ENCODE measurements around the gene TSGA10. TPM values are rescaled to one million over a fixed set of nuclear protein-coding genes. Genes with fewer than 3 reads are reported as not detected.
A peak's percentile ranks its signal among the peaks of the same experiment; 100 is the strongest.

TSGA10 gene
- total RNA-seq, 1 experiment from 2014 or later = 7.5 TPM

DNA sequence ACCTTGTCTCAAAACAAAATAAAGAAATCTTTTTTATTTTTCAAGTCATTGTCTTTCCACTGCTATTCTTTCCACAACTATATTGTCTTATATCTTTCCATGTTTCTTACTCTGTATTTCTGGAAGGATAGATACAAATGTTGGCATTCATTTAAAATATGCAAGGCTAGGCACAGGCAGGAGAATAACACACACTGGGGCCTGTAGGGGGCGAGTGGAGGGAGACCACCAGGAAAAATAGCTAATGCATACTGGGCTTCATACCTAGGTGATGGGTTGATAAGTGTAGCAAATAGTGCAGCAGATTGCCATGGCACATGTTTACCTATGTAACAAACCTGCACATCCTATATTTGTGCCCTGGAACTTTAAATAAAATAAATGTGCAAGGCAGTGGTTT lies 35.8 kb upstream of the TSGA10 start:
- in situ Hi-C loops (cut with HindIII; ENCODE audit: low pct_unique_long_range_greater_than_20kb, low sequenced_read_pairs) (no loop called here), intact Hi-C loops (cut with micrococcal nuclease; ENCODE audit: unreplicated experiment) (no loop called here)
- Histone ChIP-seq H3K27me3 (ENCODE audit: control insufficient read depth, insufficient read depth, low read length) (no peaks in the 10 kb centered on the region), H3K4me1 (ENCODE audit: control insufficient read depth, insufficient read depth, low read length) (no peaks in the 10 kb centered on the region), H3K36me3 (ENCODE audit: control insufficient read depth, insufficient read depth, low read length) (peaks cover 5% of the 10 kb centered on the region), H3K9me3 (ENCODE audit: control insufficient read depth, insufficient read depth, low read depth, low read length) (no peaks in the 10 kb centered on the region), H3K4me3 (ENCODE audit: low read depth in 2 of 2, low read length in 2 of 2) (no peak overlapping the region), H3K27ac (ENCODE audit: low read length) (no peak overlapping the region)
- TF ChIP-seq, protein P1, sequence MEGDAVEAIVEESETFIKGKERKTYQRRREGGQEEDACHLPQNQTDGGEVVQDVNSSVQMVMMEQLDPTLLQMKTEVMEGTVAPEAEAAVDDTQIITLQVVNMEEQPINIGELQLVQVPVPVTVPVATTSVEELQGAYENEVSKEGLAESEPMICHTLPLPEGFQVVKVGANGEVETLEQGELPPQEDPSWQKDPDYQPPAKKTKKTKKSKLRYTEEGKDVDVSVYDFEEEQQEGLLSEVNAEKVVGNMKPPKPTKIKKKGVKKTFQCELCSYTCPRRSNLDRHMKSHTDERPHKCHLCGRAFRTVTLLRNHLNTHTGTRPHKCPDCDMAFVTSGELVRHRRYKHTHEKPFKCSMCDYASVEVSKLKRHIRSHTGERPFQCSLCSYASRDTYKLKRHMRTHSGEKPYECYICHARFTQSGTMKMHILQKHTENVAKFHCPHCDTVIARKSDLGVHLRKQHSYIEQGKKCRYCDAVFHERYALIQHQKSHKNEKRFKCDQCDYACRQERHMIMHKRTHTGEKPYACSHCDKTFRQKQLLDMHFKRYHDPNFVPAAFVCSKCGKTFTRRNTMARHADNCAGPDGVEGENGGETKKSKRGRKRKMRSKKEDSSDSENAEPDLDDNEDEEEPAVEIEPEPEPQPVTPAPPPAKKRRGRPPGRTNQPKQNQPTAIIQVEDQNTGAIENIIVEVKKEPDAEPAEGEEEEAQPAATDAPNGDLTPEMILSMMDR (IDR thresholded peaks at IDR 0.05) = peak; percentile 41
- TF ChIP-seq, protein P2, sequence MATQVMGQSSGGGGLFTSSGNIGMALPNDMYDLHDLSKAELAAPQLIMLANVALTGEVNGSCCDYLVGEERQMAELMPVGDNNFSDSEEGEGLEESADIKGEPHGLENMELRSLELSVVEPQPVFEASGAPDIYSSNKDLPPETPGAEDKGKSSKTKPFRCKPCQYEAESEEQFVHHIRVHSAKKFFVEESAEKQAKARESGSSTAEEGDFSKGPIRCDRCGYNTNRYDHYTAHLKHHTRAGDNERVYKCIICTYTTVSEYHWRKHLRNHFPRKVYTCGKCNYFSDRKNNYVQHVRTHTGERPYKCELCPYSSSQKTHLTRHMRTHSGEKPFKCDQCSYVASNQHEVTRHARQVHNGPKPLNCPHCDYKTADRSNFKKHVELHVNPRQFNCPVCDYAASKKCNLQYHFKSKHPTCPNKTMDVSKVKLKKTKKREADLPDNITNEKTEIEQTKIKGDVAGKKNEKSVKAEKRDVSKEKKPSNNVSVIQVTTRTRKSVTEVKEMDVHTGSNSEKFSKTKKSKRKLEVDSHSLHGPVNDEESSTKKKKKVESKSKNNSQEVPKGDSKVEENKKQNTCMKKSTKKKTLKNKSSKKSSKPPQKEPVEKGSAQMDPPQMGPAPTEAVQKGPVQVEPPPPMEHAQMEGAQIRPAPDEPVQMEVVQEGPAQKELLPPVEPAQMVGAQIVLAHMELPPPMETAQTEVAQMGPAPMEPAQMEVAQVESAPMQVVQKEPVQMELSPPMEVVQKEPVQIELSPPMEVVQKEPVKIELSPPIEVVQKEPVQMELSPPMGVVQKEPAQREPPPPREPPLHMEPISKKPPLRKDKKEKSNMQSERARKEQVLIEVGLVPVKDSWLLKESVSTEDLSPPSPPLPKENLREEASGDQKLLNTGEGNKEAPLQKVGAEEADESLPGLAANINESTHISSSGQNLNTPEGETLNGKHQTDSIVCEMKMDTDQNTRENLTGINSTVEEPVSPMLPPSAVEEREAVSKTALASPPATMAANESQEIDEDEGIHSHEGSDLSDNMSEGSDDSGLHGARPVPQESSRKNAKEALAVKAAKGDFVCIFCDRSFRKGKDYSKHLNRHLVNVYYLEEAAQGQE (IDR thresholded peaks at IDR 0.05; ENCODE audit: insufficient read depth in 1 of 2, low read depth in 2 of 2, low read length in 1 of 2) = no peak
- ATAC-seq = no peak
- no TSS peak for BruUV-seq (replicated peaks)
- ChIA-PET POLR2A (no interaction called here), CTCF (no interaction called here)
- DNase-seq (ENCODE audit: low read depth, low spot score) = no peak

DNA sequence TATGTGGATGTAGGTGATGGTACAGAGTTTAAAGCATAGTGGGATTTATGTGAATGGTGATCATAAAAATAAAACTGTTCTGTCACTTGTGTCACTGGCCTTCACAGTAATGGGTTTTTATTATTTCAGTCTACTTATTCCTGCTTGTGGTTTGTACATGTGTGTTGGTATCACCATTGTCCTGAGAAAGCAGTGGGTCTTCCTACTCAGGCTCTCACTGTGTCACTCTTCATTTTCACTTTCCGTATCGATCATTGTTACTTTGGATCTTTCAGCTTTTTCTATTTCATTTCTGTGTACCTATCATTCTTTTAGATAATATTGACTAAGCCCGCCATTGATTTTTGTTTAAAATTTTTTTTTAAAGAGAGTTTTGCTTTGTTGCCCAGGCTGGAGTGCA lies 33.6 kb upstream of the TSGA10 start:
- ChIA-PET CTCF (no interaction called here), POLR2A (no interaction called here)
- in situ Hi-C loops (cut with HindIII; ENCODE audit: low pct_unique_long_range_greater_than_20kb, low sequenced_read_pairs) (no loop called here), intact Hi-C loops (cut with micrococcal nuclease; ENCODE audit: unreplicated experiment) (no loop called here)
- Histone ChIP-seq H3K36me3 (ENCODE audit: control insufficient read depth, insufficient read depth, low read length) (no peaks in the 10 kb centered on the region), H3K27ac (ENCODE audit: low read length) (no peak overlapping the region), H3K4me3 (ENCODE audit: low read depth in 2 of 2, low read length in 2 of 2) (no peak overlapping the region), H3K9me3 (ENCODE audit: control insufficient read depth, insufficient read depth, low read depth, low read length) (no peaks in the 10 kb centered on the region), H3K4me1 (ENCODE audit: control insufficient read depth, insufficient read depth, low read length) (no peaks in the 10 kb centered on the region), H3K27me3 (ENCODE audit: control insufficient read depth, insufficient read depth, low read length) (no peaks in the 10 kb centered on the region)
- ATAC-seq (no peak), DNase-seq (ENCODE audit: low read depth, low spot score) (no peak)
- TF ChIP-seq, protein P1 (IDR thresholded peaks at IDR 0.05) = no peak
- TF ChIP-seq TCF7L2 (IDR thresholded peaks at IDR 0.05; ENCODE audit: low read depth, low read length) (no peak), POLR2AphosphoS5 (IDR thresholded peaks at IDR 0.05; ENCODE audit: low read depth, low read length) (no peak), SIN3A (IDR thresholded peaks at IDR 0.05; ENCODE audit: borderline replicate concordance, insufficient read depth, low read depth, low read length) (no peak)
- TF ChIP-seq, protein P2 (IDR thresholded peaks at IDR 0.05; ENCODE audit: insufficient read depth in 1 of 2, low read depth in 2 of 2, low read length in 1 of 2) = no peak
- no TSS peak for BruUV-seq (replicated peaks)

Measured in Panc1 (cell line).